SK-N-MC (cell line): ENCODE results near the gene YBX2.

Experiments used
- EZH2 ChIP-seq: fragments of 200-600 bp; sonication (generic); IDR thresholded peaks from one replicate; pipeline ENCODE4 v1.6.1; 2017; ENCODE audit warnings: antibody characterized with exemption
- FOXP2 ChIP-seq: optimal IDR thresholded peaks from 2 replicates; pipeline ENCODE3; 2011; ENCODE audit warnings: mild to moderate bottlenecking, moderate library complexity; ENCODE audit not compliant: insufficient read depth; ENCODE audit errors: extremely low read length, control extremely low read depth
- POLR2AphosphoS5 ChIP-seq: IDR thresholded peaks from 2 replicates; pipeline ENCODE4 v1.6.1; 2012; ENCODE audit warnings: mild to moderate bottlenecking, low read depth, low read length, borderline replicate concordance

DNA sequence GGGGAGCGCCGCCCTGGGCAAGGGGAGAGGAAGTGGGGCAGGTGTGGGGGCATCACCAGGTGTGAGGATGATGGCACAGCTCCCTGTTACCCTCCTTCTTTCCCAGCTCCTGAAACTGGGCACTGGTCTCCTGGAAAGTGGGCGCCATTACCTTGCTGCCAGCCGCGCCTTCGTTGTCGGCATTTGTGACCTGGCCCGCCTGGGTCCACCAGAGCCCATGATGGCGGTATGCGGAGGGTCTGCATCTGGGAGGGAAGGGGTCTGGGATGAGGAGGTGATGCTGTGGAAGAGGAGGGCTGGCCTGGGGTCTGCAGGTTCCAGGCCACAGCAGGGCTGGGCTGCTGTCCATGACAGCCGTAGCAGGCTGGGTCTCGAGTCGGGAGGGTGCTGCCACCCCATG is 47.4 kb upstream of the YBX2 start:
- TF ChIP-seq EZH2 (no peak), POLR2AphosphoS5 (no peak), FOXP2 (no peak)
